Thyroid gland (tissue), 4 donors: ENCODE results near the gene MAML1. TPM values are rescaled to one million over a fixed set of nuclear protein-coding genes. Genes with fewer than 3 reads are reported as not detected.
A peak's percentile ranks its signal among the peaks of the same experiment; 100 is the strongest.

Experiments used
- DNase-seq, 2 donors: peaks; one replicate each; pipeline ENCODE4 v3.0.0-alpha.2; 2019
- H3K27ac ChIP-seq, 3 donors: fragments of 200-600 bp; sonication (generic); 1 replicate in 2 of 3; 2 replicates in 1 of 3; pipeline ENCODE4 v1.5.1; 2016 to 2019; ENCODE audit warnings: mild to moderate bottlenecking in 1 of 3, moderate library complexity in 1 of 3
- H3K27me3 ChIP-seq: fragments of 200-600 bp; sonication (generic); one replicate; pipeline ENCODE4 v1.5.1; 2019
- H3K36me3 ChIP-seq, 2 donors: fragments of 200-600 bp; sonication (generic); one replicate each; pipeline ENCODE4 v1.5.1; 2016 to 2019
- H3K4me1 ChIP-seq, 2 donors: fragments of 200-600 bp; sonication (generic); one replicate each; pipeline ENCODE4 v1.5.1; 2017 to 2019
- H3K4me3 ChIP-seq, 3 donors: fragments of 200-600 bp; sonication (generic); replicated peaks in 1 of 3; 1 replicate in 2 of 3; 2 replicates in 1 of 3; pipeline ENCODE4 v1.5.1; 2016; ENCODE audit warnings: mild to moderate bottlenecking in 1 of 3
- H3K9me3 ChIP-seq: fragments of 200-600 bp; sonication (generic); one replicate; pipeline ENCODE4 v1.5.1; 2017
- CTCF ChIP-seq, 6 experiments: fragments of 200-600 bp in 3 of 6; fragments of 450-650 bp in 3 of 6; sonication (generic) in 3 of 6; IDR thresholded peaks; one replicate each; pipeline ENCODE4 v1.5.1; 2016 to 2019; ENCODE audit warnings: antibody characterized with exemption in 6 of 6, mild to moderate bottlenecking in 2 of 6, inconsistent platforms in 1 of 6, moderate library complexity in 1 of 6
- POLR2A ChIP-seq, 2 donors: fragments of 450-650 bp; IDR thresholded peaks; one replicate each; pipeline ENCODE4 v1.6.1; 2017; ENCODE audit warnings: antibody characterized with exemption in 2 of 2, mild to moderate bottlenecking in 2 of 2, moderate library complexity in 1 of 2
- WGBS, 2 donors: methylation state at CpG; one replicate each; pipeline ENCODE4 v1.1.5; 2017; 5-methylcytosine and 5-hydroxymethylcytosine counted together
- intact Hi-C: fragments of 100-400 bp; cut with DNase I; formaldehyde crosslinking; loops from one replicate; pipeline ENCODE4 v1.15.1; 2023
- total RNA-seq, 4 donors: library from RNA; depleted of rRNA; stranded (reverse); fragments of >200 nt; gene quantifications; one replicate each; pipeline ENCODE4 v1.2.3, GENCODE V29; 2016

The MAML1 gene
- total RNA-seq, 4 donors from 2014 or later, result 27.3 to 46.7 (median 28.0) TPM

GRCh38 chr5:179802950-179803562, 70.4 kb downstream of the MAML1 start:
- intact Hi-C loops, result loop anchor here (5.0 kb wide), 1 partner anchor 104 kb away; the partner anchor contains the start of gene TBC1D9B
- Histone ChIP-seq H3K4me1 (peaks cover 13 to 42% of the 10 kb centered on the region in 2 donors), H3K27me3 (no peaks in the 10 kb centered on the region), H3K27ac (peak overlapping the region in 1 of 3 donors; percentile 24), H3K9me3 (no peaks in the 10 kb centered on the region), H3K4me3 (no peak overlapping the region), H3K36me3 (peaks cover 18 to 32% of the 10 kb centered on the region in 2 donors)
- no peak for DNase-seq
- TF ChIP-seq POLR2A (IDR thresholded peaks at IDR 0.05), result no peak
- WGBS, 2 donors, result 81% methylated on average over 8 to 11 of the region's 11 CpGs

GRCh38 chr5:179803651-179804554, 71.3 kb downstream of the MAML1 start:
- no peak for DNase-seq
- Histone ChIP-seq H3K27ac (no peak overlapping the region), H3K9me3 (no peaks in the 10 kb centered on the region), H3K36me3 (peaks cover 10 to 24% of the 10 kb centered on the region in 2 donors), H3K4me1 (peaks cover 13 to 42% of the 10 kb centered on the region in 2 donors), H3K4me3 (no peak overlapping the region), H3K27me3 (no peaks in the 10 kb centered on the region)
- 69 to 79% methylated on average over 10 to 16 of the region's 18 CpGs for WGBS, 2 donors
- TF ChIP-seq CTCF (IDR thresholded peaks at IDR 0.05) (no peak), POLR2A (IDR thresholded peaks at IDR 0.05) (no peak)
- intact Hi-C loops, result loop anchor here (5.0 kb wide), 1 partner anchor 103 kb away; the partner anchor contains the start of gene TBC1D9B

DNA sequence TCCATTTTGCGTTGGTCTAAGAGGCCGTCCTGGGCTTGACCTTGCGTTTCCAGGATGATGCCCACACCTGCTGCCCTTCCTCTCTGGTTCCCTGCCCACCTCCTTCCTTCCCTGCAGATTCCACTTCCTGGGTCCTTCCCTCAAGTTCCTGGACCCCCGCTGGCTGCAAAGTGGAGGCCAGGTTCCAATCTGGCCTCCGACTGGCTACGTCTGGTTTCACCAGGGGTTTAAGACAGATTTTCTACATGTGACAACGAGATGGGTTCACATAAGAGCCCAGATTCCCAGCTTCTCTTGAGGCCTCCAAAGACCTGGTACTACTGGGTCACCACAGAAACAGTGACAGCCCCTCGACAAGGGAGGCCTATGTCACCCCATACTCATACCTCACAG, 71.9 kb downstream of the MAML1 start:
- Histone ChIP-seq H3K9me3 (no peaks in the 10 kb centered on the region), H3K4me3 (no peak overlapping the region), H3K4me1 (peaks cover 13 to 42% of the 10 kb centered on the region in 2 donors), H3K27ac (peak overlapping the region in 1 of 3 donors; percentile 89), H3K27me3 (no peaks in the 10 kb centered on the region), H3K36me3 (peaks cover 4 to 17% of the 10 kb centered on the region in 2 donors)
- DNase-seq, result no peak
- intact Hi-C loops, result loop anchor here (5.0 kb wide), 1 partner anchor 103 kb away; the partner anchor contains the start of gene TBC1D9B
- 85 to 90% methylated on average over 8 of the region's 8 CpGs for WGBS, 2 donors
- TF ChIP-seq CTCF (IDR thresholded peaks at IDR 0.05), result no peak
- no peak for TF ChIP-seq POLR2A (IDR thresholded peaks at IDR 0.05)

DNA sequence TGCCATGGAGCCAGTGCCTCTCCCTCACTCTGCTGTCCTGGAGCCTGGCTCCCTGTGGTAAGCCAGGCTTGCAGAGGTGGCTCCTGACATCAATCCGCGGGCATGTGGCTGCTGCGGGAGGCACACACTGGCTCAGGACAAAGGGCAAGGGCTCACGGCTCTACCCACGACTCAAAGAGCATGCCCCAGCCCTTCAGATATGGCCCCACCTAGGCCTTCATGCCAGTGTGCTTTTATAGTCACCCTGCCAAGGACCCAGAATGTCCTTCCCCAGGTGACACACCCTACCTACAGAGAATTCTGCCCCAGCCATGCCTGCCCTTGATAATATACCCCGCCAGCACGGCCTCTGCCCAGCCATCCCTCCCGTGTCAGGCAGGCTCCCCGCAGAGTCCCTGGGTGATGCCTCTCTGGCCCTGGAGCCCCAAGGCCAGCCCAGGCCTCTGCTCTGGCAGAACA, 72.5 kb downstream of the MAML1 start:
- intact Hi-C loops, result loop anchor here (5.0 kb wide), 1 partner anchor 183 kb away; the partner anchor contains the start of gene HNRNPH1
- DNase-seq, result no peak
- 40 to 92% methylated on average over 1 to 3 of the region's 9 CpGs for WGBS, 2 donors
- no peaks in the 10 kb centered on the region for H3K27me3 ChIP-seq
- TF ChIP-seq CTCF (IDR thresholded peaks at IDR 0.05) (no peak), POLR2A (IDR thresholded peaks at IDR 0.05) (no peak)
- H3K4me1 ChIP-seq, result peaks cover 13 to 42% of the 10 kb centered on the region in 2 donors
- no peaks in the 10 kb centered on the region for H3K9me3 ChIP-seq
- H3K27ac ChIP-seq, result peak overlapping the region in 2 of 3 donors; percentile 89
- peak overlapping the region; percentile 53 to 73 (median 71) for H3K4me3 ChIP-seq
- H3K36me3 ChIP-seq, result peaks cover 0 to 12% of the 10 kb centered on the region in 2 donors

- TF ChIP-seq CTCF (IDR thresholded peaks at IDR 0.05), result peak in 1 of 6 experiments; percentile 1
- peak in 1 of 2 donors; percentile 32 for TF ChIP-seq POLR2A (IDR thresholded peaks at IDR 0.05)
- H3K4me1 ChIP-seq, result peaks cover 13 to 42% of the 10 kb centered on the region in 2 donors
- intact Hi-C loops, result loop anchor here (5.0 kb wide), 1 partner anchor 183 kb away; the partner anchor contains the start of gene HNRNPH1
Measured at GRCh38 chr5:179805529-179806249, 73.1 kb downstream of the MAML1 start.

More at GRCh38 chr5:179805529-179806249, 73.1 kb downstream of the MAML1 start:
- Histone ChIP-seq H3K36me3 (peaks cover 0 to 7% of the 10 kb centered on the region in 2 donors), H3K27me3 (no peaks in the 10 kb centered on the region), H3K9me3 (no peaks in the 10 kb centered on the region), H3K27ac (peak overlapping the region; percentile 55 to 89 (median 89)), H3K4me3 (peak overlapping the region; percentile 53 to 73 (median 71))
- peak; percentile 42 to 43 for DNase-seq
- 4 to 15% methylated on average over 8 to 25 of the region's 65 CpGs for WGBS, 2 donors
